Neural cell (in vitro differentiated cells): ENCODE measurements around the gene KIF19. TPM values are rescaled to one million over a fixed set of nuclear protein-coding genes. Genes with fewer than 3 reads are reported as not detected.

ENCODE experiments used
- H2AFZ ChIP-seq: fragments of 200-600, 300-800 bp; sonication (generic), shearing (Covaris generic); 2 replicates; pipeline ENCODE4 v1.6.0; 2014; ENCODE audit warnings: low read depth, mild to moderate bottlenecking, antibody characterized with exemption, low read length, moderate library complexity
- H3F3A ChIP-seq: fragments of 200-600 bp; shearing (Covaris generic); 2 replicates; pipeline ENCODE4 v1.6.1; 2016; ENCODE audit warnings: mild to moderate bottlenecking, moderate library complexity, mixed read lengths, antibody characterized with exemption, low read length; ENCODE audit not compliant: insufficient read depth, poor library complexity, severe bottlenecking
- H3K27ac ChIP-seq: fragments of 200-600, 300-800 bp; sonication (generic), shearing (Covaris generic); 2 replicates; pipeline ENCODE4 v1.5.1; 2014; ENCODE audit warnings: mild to moderate bottlenecking, low read length, moderate library complexity
- H3K27me3 ChIP-seq: fragments of 300-800, 200-600 bp; sonication (generic), shearing (Covaris generic); 2 replicates; pipeline ENCODE4 v1.6.0; 2014; ENCODE audit warnings: mild to moderate bottlenecking, low read depth, low read length, moderate library complexity; ENCODE audit not compliant: insufficient read depth
- H3K36me3 ChIP-seq: fragments of 300-800, 200-600 bp; sonication (generic), shearing (Covaris generic); 2 replicates; pipeline ENCODE4 v1.5.1; 2014; ENCODE audit warnings: mild to moderate bottlenecking, antibody characterized with exemption, low read length, moderate library complexity; ENCODE audit not compliant: insufficient read depth
- H3K4me2 ChIP-seq: fragments of 300-800, 200-600 bp; sonication (generic), shearing (Covaris generic); 2 replicates; pipeline ENCODE4 v1.6.0; 2014; ENCODE audit warnings: mild to moderate bottlenecking, low read length
- H3K4me3 ChIP-seq: fragments of 300-800, 200-600 bp; sonication (generic), shearing (Covaris generic); 2 replicates; pipeline ENCODE4 v1.5.1; 2014; ENCODE audit warnings: mild to moderate bottlenecking, low read length, moderate library complexity
- H3K79me2 ChIP-seq: fragments of 200-600 bp; shearing (Covaris generic); replicated peaks from 2 replicates; pipeline ENCODE4 v1.6.0; 2014; ENCODE audit warnings: mild to moderate bottlenecking, low read length, moderate library complexity; ENCODE audit not compliant: insufficient read depth
- H3K9ac ChIP-seq: fragments of 300-800, 200-600 bp; sonication (generic), shearing (Covaris generic); 2 replicates; pipeline ENCODE4 v1.6.1; 2016; ENCODE audit warnings: mild to moderate bottlenecking, low read length, mixed read lengths
- H3K9me2 ChIP-seq: fragments of 200-600 bp; shearing (Covaris generic); 2 replicates; pipeline ENCODE4 v1.6.1; 2016; ENCODE audit warnings: mild to moderate bottlenecking, low read length, mixed read lengths; ENCODE audit not compliant: insufficient read depth
- H3K9me3 ChIP-seq: fragments of 200-600, 300-800 bp; sonication (generic), shearing (Covaris generic); 2 replicates; pipeline ENCODE4 v1.6.1; 2016; ENCODE audit warnings: mild to moderate bottlenecking, mixed run types, low read length, moderate library complexity, mixed read lengths
- H4K20me1 ChIP-seq: fragments of 200-600 bp; shearing (Covaris generic); 2 replicates; pipeline ENCODE4 v1.6.1; 2016; ENCODE audit warnings: mild to moderate bottlenecking, mixed run types; ENCODE audit not compliant: insufficient read depth
- EP300 ChIP-seq: fragments of 450-650 bp; conservative IDR thresholded peaks from 2 replicates; pipeline ENCODE4 v1.6.1; 2014; ENCODE audit warnings: antibody characterized with exemption, mild to moderate bottlenecking, moderate library complexity; ENCODE audit not compliant: poor library complexity, severe bottlenecking
- EZH2 ChIP-seq: fragments of 200-600, 300-800 bp; shearing (Covaris generic), sonication (generic); IDR thresholded peaks from 2 replicates; pipeline ENCODE4 v1.6.1; 2014; ENCODE audit warnings: antibody characterized with exemption, low read length, borderline replicate concordance, mild to moderate bottlenecking; ENCODE audit not compliant: insufficient read depth, poor library complexity, severe bottlenecking
- MXI1 ChIP-seq: fragments of 450-650 bp; conservative IDR thresholded peaks from 2 replicates; pipeline ENCODE4 v1.6.1; 2014; ENCODE audit warnings: antibody characterized with exemption, mild to moderate bottlenecking; ENCODE audit not compliant: poor library complexity, severe bottlenecking
- POLR2AphosphoS5 ChIP-seq: IDR thresholded peaks from 2 replicates; pipeline ENCODE4 v1.6.1; 2012
- RAD21 ChIP-seq: fragments of 450-650 bp; conservative IDR thresholded peaks from 2 replicates; pipeline ENCODE4 v1.6.1; 2014; ENCODE audit warnings: antibody characterized with exemption, mild to moderate bottlenecking, moderate library complexity
- SMC3 ChIP-seq: fragments of 450-650 bp; conservative IDR thresholded peaks from 2 replicates; pipeline ENCODE4 v1.6.1; 2014; ENCODE audit warnings: antibody characterized with exemption, mild to moderate bottlenecking, moderate library complexity; ENCODE audit not compliant: poor library complexity
- TAF1 ChIP-seq: IDR thresholded peaks from 2 replicates; pipeline ENCODE4 v1.6.1; 2012; ENCODE audit warnings: low read depth
- polyA plus RNA-seq: library from polyadenylated mRNA; depleted of rRNA; stranded (reverse); fragments of >200 nt; gene quantifications from 2 replicates; pipeline ENCODE4 v1.2.3, GENCODE V29; 2014
- TF ChIP-seq, protein P1 (sequence below): fragments of 450-650 bp; IDR thresholded peaks from 2 replicates; pipeline ENCODE4 v1.5.1; 2014; ENCODE audit warnings: antibody characterized with exemption, mild to moderate bottlenecking, moderate library complexity; ENCODE audit not compliant: poor library complexity, severe bottlenecking
- TF ChIP-seq, protein P2 (sequence below): IDR thresholded peaks from 2 replicates; pipeline ENCODE4 v1.6.1; 2012; ENCODE audit warnings: borderline replicate concordance

Gene KIF19
- polyA plus RNA-seq, 1 donor from 2014 or later: not detected

DNA sequence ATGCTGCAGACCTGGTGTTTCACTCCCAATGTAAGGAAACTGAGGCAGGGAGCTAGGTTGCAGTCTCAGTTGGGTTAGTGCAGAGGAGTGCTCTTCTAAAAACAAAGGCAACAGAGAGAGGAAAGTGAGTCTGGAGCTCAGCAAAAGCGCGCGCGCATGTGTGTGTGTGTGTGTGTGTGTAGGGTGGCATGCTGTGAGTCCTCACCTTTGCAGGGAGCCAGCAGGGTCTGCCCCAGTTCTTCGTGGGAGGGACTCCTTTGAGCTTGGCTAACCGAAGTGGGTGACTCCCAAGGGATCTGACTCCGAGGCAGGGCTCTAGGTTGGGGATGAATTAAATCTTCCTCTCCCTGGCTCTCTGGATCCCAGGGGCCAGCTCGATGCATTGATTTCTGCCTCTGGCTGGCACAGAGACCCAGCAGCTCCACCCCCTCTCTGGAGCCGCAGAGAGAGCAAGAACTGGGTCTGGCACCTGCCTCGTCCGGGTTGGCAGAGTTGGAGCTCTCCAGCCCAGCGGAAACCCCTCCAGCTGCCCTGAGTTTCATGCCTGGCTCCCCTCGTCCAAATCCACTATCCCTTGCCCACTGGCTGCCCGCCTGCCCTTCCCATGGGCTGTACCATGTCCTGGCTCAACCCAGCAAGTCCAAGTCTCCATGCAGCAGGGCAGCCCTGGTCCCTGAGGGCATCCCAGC lies 36.9 kb downstream of the KIF19 start:
- Histone ChIP-seq H3K4me2 (no peak overlapping the region), H3K27me3 (no peaks in the 10 kb centered on the region), H3K27ac (no peak overlapping the region), H4K20me1 (no peaks in the 10 kb centered on the region), H3K9ac (no peak overlapping the region), H2AFZ (no peak overlapping the region), H3F3A (no peaks in the 10 kb centered on the region), H3K9me3 (no peaks in the 10 kb centered on the region), H3K9me2 (no peaks in the 10 kb centered on the region), H3K4me3 (no peak overlapping the region), H3K36me3 (no peaks in the 10 kb centered on the region), H3K79me2 (no peaks in the 10 kb centered on the region)
- no peak for TF ChIP-seq EP300
- TF ChIP-seq, protein P1, sequence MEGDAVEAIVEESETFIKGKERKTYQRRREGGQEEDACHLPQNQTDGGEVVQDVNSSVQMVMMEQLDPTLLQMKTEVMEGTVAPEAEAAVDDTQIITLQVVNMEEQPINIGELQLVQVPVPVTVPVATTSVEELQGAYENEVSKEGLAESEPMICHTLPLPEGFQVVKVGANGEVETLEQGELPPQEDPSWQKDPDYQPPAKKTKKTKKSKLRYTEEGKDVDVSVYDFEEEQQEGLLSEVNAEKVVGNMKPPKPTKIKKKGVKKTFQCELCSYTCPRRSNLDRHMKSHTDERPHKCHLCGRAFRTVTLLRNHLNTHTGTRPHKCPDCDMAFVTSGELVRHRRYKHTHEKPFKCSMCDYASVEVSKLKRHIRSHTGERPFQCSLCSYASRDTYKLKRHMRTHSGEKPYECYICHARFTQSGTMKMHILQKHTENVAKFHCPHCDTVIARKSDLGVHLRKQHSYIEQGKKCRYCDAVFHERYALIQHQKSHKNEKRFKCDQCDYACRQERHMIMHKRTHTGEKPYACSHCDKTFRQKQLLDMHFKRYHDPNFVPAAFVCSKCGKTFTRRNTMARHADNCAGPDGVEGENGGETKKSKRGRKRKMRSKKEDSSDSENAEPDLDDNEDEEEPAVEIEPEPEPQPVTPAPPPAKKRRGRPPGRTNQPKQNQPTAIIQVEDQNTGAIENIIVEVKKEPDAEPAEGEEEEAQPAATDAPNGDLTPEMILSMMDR: no peak
- no peak for TF ChIP-seq SMC3
- TF ChIP-seq EZH2: no peak
- no peak for TF ChIP-seq MXI1
- no peak for TF ChIP-seq TAF1
- TF ChIP-seq, protein P2, sequence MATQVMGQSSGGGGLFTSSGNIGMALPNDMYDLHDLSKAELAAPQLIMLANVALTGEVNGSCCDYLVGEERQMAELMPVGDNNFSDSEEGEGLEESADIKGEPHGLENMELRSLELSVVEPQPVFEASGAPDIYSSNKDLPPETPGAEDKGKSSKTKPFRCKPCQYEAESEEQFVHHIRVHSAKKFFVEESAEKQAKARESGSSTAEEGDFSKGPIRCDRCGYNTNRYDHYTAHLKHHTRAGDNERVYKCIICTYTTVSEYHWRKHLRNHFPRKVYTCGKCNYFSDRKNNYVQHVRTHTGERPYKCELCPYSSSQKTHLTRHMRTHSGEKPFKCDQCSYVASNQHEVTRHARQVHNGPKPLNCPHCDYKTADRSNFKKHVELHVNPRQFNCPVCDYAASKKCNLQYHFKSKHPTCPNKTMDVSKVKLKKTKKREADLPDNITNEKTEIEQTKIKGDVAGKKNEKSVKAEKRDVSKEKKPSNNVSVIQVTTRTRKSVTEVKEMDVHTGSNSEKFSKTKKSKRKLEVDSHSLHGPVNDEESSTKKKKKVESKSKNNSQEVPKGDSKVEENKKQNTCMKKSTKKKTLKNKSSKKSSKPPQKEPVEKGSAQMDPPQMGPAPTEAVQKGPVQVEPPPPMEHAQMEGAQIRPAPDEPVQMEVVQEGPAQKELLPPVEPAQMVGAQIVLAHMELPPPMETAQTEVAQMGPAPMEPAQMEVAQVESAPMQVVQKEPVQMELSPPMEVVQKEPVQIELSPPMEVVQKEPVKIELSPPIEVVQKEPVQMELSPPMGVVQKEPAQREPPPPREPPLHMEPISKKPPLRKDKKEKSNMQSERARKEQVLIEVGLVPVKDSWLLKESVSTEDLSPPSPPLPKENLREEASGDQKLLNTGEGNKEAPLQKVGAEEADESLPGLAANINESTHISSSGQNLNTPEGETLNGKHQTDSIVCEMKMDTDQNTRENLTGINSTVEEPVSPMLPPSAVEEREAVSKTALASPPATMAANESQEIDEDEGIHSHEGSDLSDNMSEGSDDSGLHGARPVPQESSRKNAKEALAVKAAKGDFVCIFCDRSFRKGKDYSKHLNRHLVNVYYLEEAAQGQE: no peak
- TF ChIP-seq RAD21: no peak
- no peak for TF ChIP-seq POLR2AphosphoS5

DNA sequence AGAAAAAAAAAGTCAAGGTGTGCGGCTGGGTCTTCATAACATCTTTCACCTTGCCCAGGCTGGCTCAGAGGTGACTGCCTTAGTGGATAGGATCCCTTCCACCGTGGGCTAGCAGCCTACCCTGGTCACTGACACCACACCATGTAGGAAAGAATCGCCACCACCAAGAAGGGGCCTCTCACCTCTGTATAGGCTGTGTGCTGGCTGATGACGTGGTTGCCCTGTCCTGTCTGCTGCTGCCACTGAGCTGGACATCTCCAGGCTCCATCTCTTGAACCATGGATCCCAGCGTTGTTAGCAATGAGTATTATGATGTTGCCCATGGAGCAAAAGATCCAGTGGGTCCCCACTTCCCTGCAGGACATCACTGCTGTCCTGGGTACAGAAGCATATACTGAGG lies 41.2 kb downstream of the KIF19 start, which contains the start of gene GPR142:
TSS of gene GPR142 (plus strand) at position 301 of the 400 bp plus-strand sequence. CDS start 2,035 bp downstream, outside the sequence.
- no peaks in the 10 kb centered on the region for H3K79me2 ChIP-seq
- TF ChIP-seq POLR2AphosphoS5 (no peak), EZH2 (no peak)

More for the DNA sequence above, 41.2 kb downstream of the KIF19 start, which contains the start of gene GPR142:
- Histone ChIP-seq H3K4me2 (no peak within 1 kb of the TSS), H3K36me3 (no peaks in the 10 kb centered on the region), H3K9ac (no peak within 1 kb of the TSS), H3K9me3 (no peaks in the 10 kb centered on the region), H3K4me3 (no peak within 1 kb of the TSS), H3K27ac (no peak within 1 kb of the TSS), H4K20me1 (no peaks in the 10 kb centered on the region), H3K9me2 (no peaks in the 10 kb centered on the region), H3F3A (no peaks in the 10 kb centered on the region), H3K27me3 (no peaks in the 10 kb centered on the region), H2AFZ (no peak within 1 kb of the TSS)
